HG02642 (cell line): ENCODE measurements around the gene GAA.

Source experiments
- ATAC-seq: cut with Tn5 transposase; IDR thresholded peaks from one replicate; pipeline ENCODE4 v1.9.1; 2021; ENCODE audit warnings: mild to moderate bottlenecking; ENCODE audit not compliant: unreplicated experiment, poor library complexity

The GAA gene

GRCh38 chr17:80115159-80115558, 13.8 kb downstream of the GAA start:
- no peak for ATAC-seq

- ATAC-seq: no peak
Observed at GRCh38 chr17:80116276-80116920, 15.0 kb downstream of the GAA start.

- ATAC-seq: no peak
Observed at GRCh38 chr17:80116921-80117380, 15.6 kb downstream of the GAA start.

GRCh38 chr17:80117491-80118401, 16.4 kb downstream of the GAA start:
- ATAC-seq: no peak

GRCh38 chr17:80118601-80119270, 17.4 kb downstream of the GAA start:
- no peak for ATAC-seq

GRCh38 chr17:80119271-80119791, 17.9 kb downstream of the GAA start:
- no peak for ATAC-seq

- ATAC-seq: no peak
Observed at GRCh38 chr17:80119839-80120238, 18.5 kb downstream of the GAA start.

GRCh38 chr17:80122026-80122575, 20.7 kb downstream of the GAA start:
- ATAC-seq: no peak

GRCh38 chr17:80122926-80123505, 21.6 kb downstream of the GAA start:
- no peak for ATAC-seq

GRCh38 chr17:80123791-80124190, 22.4 kb downstream of the GAA start:
- ATAC-seq: no peak

GRCh38 chr17:80124351-80124981, 23.1 kb downstream of the GAA start:
- no peak for ATAC-seq

- ATAC-seq: no peak
Observed at GRCh38 chr17:80125656-80126448, 24.5 kb downstream of the GAA start.

- no peak for ATAC-seq
Observed at GRCh38 chr17:80126449-80126715, 25.0 kb downstream of the GAA start.

- ATAC-seq: no peak
Observed at GRCh38 chr17:80129006-80129565, 27.7 kb downstream of the GAA start.

- ATAC-seq: no peak
Observed at GRCh38 chr17:80130992-80131391, 29.6 kb downstream of the GAA start.

- no peak for ATAC-seq
Observed at GRCh38 chr17:80132906-80133625, 31.7 kb downstream of the GAA start.

GRCh38 chr17:80133626-80133970, 32.2 kb downstream of the GAA start:
- no peak for ATAC-seq

- ATAC-seq: no peak
Observed at GRCh38 chr17:80137131-80137530, 35.8 kb downstream of the GAA start.
